WERI-Rb-1 (cell line): ENCODE results near the gene B3GALNT1.

Experiments used
- DNase-seq: peaks from one replicate; pipeline ENCODE4 v3.0.0-alpha.2; 2020
- H3K27ac ChIP-seq: fragments of 250-450 bp; sonication (Bioruptor Pico); 2 replicates; pipeline ENCODE4 v1.5.1; 2020; ENCODE audit warnings: mild to moderate bottlenecking, moderate library complexity
- H3K27me3 ChIP-seq: fragments of 250-450 bp; sonication (Bioruptor Pico); 2 replicates; pipeline ENCODE4 v1.5.1; 2021; ENCODE audit warnings: mild to moderate bottlenecking, low read depth, moderate library complexity; ENCODE audit not compliant: insufficient read depth, severe bottlenecking
- H3K36me3 ChIP-seq: fragments of 250-450 bp; sonication (Bioruptor Pico); 2 replicates; pipeline ENCODE4 v1.5.1; 2020; ENCODE audit warnings: mild to moderate bottlenecking, moderate library complexity
- H3K4me3 ChIP-seq: 2 replicates; pipeline ENCODE4 v1.5.1; 2011; ENCODE audit warnings: low read depth, mild to moderate bottlenecking, control low read depth, low read length
- H3K9me3 ChIP-seq: fragments of 250-450 bp; sonication (Bioruptor Pico); 2 replicates; pipeline ENCODE4 v1.5.1; 2021; ENCODE audit warnings: mild to moderate bottlenecking, moderate library complexity; ENCODE audit not compliant: severe bottlenecking
- TF ChIP-seq, protein P1 (sequence below): IDR thresholded peaks from 2 replicates; pipeline ENCODE4 v1.5.1; 2011; ENCODE audit warnings: low read depth, mild to moderate bottlenecking, control low read depth, inconsistent platforms, low read length

The B3GALNT1 gene

DNA sequence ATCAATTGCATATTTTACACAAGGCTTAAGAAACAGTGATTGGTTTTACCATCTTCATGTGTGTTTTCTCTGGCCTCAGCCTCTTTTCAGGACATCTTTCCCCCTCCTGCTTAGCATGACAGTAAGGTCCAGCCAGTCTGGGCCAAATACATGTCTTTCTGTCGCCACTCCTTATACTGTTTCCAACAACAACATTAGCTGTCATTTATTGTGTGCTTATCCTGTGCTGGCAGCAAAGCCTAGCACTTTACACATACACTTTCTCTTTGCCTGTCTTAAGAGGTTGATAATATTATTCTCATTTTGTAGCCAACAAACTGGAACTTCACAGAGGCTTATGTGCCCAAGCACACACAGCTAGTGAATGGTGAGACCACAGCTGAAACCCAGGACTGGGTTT, 37.8 kb downstream of the B3GALNT1 start:
- no peaks in the 10 kb centered on the region for H3K36me3 ChIP-seq
- H3K4me3 ChIP-seq = no peak overlapping the region

DNA sequence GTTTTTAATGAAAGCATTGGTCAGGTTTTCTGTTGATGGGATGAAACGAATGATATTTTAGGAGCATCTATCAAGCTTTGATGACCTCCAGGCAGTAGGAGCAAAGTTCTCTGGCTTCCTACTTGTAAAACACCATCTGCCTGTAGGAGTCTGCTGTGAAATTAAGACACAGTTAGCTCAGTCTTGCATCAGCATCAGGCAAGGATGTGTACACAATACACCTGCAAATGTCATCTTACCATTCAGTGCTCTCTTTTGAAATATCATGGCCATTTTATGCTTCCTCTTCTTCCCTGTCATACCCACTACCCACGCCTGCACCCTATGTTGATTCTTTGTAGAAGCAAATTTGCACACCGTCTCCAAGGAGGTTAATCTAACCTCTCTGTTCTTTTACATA, 38.2 kb downstream of the B3GALNT1 start:
- H3K4me3 ChIP-seq = no peak overlapping the region
- DNase-seq = no peak
- no peaks in the 10 kb centered on the region for H3K9me3 ChIP-seq
- no peaks in the 10 kb centered on the region for H3K27me3 ChIP-seq
- TF ChIP-seq, protein P1, sequence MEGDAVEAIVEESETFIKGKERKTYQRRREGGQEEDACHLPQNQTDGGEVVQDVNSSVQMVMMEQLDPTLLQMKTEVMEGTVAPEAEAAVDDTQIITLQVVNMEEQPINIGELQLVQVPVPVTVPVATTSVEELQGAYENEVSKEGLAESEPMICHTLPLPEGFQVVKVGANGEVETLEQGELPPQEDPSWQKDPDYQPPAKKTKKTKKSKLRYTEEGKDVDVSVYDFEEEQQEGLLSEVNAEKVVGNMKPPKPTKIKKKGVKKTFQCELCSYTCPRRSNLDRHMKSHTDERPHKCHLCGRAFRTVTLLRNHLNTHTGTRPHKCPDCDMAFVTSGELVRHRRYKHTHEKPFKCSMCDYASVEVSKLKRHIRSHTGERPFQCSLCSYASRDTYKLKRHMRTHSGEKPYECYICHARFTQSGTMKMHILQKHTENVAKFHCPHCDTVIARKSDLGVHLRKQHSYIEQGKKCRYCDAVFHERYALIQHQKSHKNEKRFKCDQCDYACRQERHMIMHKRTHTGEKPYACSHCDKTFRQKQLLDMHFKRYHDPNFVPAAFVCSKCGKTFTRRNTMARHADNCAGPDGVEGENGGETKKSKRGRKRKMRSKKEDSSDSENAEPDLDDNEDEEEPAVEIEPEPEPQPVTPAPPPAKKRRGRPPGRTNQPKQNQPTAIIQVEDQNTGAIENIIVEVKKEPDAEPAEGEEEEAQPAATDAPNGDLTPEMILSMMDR = no peak
- H3K27ac ChIP-seq = no peak overlapping the region
- H3K36me3 ChIP-seq = no peaks in the 10 kb centered on the region

More for the DNA sequence above, 37.8 kb downstream of the B3GALNT1 start:
- H3K27me3 ChIP-seq = no peaks in the 10 kb centered on the region
- H3K27ac ChIP-seq = no peak overlapping the region
- H3K9me3 ChIP-seq = no peaks in the 10 kb centered on the region
- DNase-seq = no peak
- TF ChIP-seq, protein P1 = no peak

DNA sequence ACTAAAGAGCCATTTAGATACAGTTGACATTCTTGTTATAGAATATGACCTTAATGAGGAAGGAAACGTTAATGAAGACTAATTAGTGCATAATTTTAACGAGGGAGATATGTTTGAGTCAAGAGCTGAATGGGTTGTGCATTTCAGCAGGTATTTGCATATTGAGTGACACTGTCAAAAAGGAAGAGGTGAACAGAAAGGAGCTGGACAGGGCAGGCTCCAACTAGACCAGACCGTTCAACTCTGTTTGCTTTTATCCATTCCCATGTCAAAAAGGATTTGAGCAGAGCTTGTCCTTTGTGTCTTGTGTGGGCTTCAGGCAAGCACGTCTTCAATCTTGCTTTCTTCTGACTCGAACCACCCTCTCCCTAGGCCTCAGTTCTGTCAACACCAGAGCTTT, 40.7 kb downstream of the B3GALNT1 start:
- Histone ChIP-seq H3K9me3 (no peaks in the 10 kb centered on the region), H3K4me3 (no peak overlapping the region), H3K27me3 (no peaks in the 10 kb centered on the region), H3K36me3 (no peaks in the 10 kb centered on the region), H3K27ac (no peak overlapping the region)
- TF ChIP-seq, protein P1 = no peak
- DNase-seq = no peak

DNA sequence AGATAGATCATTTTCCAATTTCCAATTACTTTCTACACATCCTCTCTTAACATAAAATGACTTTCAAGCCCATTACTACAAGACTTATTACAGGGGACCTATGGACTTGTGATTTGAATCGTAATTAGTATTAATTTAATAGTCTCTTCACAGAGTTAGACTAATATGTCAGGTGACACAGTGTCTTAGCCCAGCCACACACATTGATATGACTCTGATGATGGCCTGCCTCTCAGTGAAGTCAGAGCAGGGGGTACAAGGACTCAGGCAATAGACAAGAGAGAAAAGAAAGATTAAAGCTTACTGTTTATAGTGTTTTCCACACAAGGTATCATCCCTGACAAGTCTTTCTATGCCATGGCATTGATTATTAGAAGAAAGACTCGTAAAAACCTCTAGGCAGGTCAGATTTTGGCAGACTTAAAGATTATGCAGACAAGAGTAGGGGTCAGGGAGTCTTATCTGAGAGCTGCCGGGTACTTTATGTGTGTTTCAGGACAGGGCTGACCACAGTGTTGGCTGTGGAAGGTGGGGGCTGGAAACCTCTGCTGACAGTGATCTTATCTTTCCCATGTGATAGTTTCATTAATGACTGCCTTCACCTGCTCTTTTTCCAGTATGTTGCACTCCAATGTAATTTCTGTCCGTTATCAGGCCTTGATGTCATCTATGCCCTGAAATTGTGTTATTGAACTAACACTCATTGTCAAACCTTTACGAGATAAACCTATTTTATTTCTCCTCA, 50.1 kb downstream of the B3GALNT1 start:
- Histone ChIP-seq H3K27me3 (no peaks in the 10 kb centered on the region), H3K9me3 (no peaks in the 10 kb centered on the region), H3K27ac (no peak overlapping the region), H3K36me3 (no peaks in the 10 kb centered on the region), H3K4me3 (no peak overlapping the region)
- no peak for DNase-seq
- TF ChIP-seq, protein P1 = no peak

DNA sequence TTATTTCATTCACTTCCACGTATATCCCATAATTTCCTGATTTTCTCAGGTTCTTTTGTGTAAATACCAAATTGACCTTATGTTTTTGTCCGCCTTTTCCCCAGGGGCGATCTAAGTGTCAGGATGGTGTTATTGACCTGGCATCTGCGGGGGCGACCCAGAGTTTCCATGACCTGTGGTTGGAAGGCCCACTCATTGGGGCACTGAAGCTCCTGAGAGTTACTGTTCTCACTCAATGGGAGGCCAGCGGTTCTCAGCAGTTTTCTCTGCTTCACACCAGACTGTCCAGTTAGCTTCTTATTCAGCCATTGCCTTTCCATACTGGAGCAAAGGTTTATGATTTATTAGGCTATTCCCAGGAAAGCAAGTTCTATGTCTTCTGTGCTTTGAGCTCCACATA, 53.3 kb downstream of the B3GALNT1 start:
- Histone ChIP-seq H3K4me3 (no peak overlapping the region), H3K27me3 (no peaks in the 10 kb centered on the region), H3K36me3 (no peaks in the 10 kb centered on the region), H3K27ac (no peak overlapping the region), H3K9me3 (no peaks in the 10 kb centered on the region)
- TF ChIP-seq, protein P1 = no peak
- DNase-seq = no peak

DNA sequence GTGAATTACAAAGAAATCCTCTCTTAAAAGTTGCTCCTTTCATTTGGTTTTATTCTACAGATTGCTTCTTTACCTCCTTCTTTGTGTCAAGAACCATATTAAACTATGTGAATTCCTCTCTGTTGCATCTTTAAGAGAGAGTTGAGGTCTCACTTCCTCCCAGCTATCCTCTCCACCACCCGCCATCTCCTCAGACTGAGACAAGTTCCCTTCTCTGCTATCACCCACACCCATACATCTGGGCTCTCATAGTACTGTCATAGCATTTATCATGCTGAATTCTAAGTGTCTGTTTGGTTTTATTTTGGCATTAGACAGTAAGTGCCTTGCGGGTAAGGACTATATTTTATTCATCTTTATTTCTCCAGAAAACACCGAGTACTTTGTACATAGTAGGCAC, 54.2 kb downstream of the B3GALNT1 start:
- Histone ChIP-seq H3K27me3 (no peaks in the 10 kb centered on the region), H3K9me3 (no peaks in the 10 kb centered on the region), H3K4me3 (no peak overlapping the region), H3K36me3 (no peaks in the 10 kb centered on the region), H3K27ac (no peak overlapping the region)
- TF ChIP-seq, protein P1 = no peak
- DNase-seq = no peak
